GM20000 (cell line): ENCODE data around the gene DDX31.

Experiments used
- DNase-seq: peaks from one replicate; pipeline ENCODE4 v3.0.0; 2012; ENCODE audit warnings: low spot score
- TF ChIP-seq, protein P1 (sequence below): IDR thresholded peaks from 2 replicates; pipeline ENCODE4 v1.5.1; 2012; ENCODE audit warnings: mild to moderate bottlenecking, control low read depth; ENCODE audit errors: extremely low read depth, missing control alignments

The DDX31 gene

DNA sequence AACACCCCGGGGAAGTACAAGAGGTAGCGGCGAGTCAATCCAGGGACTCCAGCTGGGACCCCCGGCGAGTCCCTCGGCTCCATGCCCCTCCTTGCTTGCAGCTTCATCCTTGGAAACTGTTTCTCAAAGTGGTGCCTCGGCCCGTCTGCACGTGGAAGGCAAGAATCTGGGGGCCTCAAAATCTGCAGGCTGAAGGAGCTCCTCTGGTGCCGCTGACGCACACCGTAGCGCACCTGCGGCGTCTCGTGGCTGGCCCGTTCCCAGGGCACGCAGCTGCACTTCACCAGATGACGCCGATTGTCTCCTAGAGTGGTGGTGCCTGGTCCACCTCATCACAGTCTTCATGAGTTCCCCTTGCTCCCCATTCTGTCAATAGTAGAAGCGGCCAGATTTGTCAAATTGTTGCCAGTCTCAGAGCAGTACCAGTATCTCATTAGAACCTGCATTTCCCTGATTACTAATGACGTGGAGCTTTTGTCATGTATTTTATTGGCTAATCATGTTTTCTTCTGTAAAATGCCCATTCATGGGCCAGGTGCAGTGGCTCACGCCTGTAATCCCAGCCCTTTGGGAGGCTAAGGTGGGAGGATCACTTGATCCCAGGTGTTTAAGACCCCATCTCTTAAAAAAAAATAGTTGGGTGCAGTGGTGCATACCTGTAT is 39.1 kb upstream of the DDX31 start:
- TF ChIP-seq, protein P1, sequence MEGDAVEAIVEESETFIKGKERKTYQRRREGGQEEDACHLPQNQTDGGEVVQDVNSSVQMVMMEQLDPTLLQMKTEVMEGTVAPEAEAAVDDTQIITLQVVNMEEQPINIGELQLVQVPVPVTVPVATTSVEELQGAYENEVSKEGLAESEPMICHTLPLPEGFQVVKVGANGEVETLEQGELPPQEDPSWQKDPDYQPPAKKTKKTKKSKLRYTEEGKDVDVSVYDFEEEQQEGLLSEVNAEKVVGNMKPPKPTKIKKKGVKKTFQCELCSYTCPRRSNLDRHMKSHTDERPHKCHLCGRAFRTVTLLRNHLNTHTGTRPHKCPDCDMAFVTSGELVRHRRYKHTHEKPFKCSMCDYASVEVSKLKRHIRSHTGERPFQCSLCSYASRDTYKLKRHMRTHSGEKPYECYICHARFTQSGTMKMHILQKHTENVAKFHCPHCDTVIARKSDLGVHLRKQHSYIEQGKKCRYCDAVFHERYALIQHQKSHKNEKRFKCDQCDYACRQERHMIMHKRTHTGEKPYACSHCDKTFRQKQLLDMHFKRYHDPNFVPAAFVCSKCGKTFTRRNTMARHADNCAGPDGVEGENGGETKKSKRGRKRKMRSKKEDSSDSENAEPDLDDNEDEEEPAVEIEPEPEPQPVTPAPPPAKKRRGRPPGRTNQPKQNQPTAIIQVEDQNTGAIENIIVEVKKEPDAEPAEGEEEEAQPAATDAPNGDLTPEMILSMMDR, result no peak
- DNase-seq, result no peak

DNA sequence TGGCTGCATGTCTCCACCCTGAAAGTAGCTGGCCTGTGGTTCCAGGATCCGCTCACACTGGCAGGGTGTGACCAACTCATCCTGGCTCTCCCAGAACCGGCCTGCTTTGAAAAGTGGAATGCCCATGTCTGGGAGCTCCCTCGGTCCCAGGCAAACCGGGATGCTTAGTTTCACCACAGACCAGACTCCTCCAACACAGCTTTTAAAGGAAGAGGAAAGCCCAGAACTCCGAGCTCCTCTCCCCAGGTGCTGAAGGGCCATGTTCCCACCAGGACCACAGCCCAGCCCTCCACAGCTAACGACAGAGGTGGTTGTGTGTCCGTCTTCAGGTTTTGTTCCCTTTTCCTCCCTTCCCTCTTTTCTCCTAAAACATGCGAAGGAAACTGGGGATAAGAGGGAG is 38.5 kb upstream of the DDX31 start:
- TF ChIP-seq, protein P1, result no peak
- DNase-seq, result no peak

DNA sequence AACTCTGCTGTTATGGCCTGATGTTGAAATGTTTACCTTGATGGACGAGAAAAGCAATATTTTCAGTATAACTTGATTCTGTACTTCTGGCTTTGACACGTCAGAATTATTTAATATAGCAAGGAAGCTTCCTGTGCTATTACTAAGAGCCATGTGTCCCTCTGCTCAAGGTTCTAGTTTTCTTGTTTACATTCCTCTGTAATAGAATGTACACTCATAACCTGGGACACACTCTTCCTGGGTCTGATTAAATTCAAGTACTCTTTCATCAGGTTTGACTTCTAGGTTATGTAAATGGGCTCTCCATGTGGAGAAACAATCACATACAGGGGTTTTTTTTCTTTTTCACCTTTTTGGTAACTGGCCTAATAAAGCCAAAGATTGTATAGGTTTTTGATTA is 33.6 kb upstream of the DDX31 start:
- no peak for DNase-seq
- TF ChIP-seq, protein P1, result no peak

DNA sequence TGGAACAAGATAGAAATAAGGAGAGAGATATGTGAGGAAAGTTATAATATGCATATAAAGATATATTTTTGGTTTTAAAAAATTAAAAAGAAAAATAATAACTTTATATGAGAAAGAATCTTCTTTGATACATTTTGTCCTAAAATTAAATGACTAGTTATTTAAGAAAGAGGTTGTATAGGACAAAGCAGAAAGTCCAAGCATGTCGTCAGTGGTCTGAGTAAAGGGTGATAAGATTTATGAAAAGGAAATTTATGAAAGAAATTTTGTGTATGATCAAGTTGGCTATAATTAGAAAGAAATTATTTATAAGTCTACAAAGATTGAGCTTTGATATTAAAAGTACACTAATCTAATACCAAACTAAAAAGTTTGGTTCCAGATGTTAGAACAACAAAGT is 32.5 kb upstream of the DDX31 start:
- no peak for DNase-seq
- TF ChIP-seq, protein P1, result no peak

DNA sequence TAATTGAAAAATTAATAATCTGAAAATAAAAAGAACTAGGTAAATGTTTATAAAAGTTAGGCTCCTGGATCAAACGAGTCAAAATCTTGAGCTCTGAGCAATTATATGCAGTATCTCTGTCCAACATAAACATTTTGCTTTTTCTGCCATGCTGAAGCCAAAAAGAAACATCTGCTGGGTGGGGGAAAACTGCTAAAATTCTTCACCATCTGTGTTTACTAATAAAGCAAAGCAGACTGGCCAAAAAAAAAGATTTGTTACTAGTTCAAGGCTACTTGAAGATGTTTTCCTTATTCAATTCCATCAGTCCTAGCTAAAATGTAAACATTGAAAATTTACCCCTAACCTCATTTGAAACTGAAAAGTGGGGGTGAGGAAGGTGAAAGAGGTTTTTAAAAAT is 30.2 kb upstream of the DDX31 start:
- DNase-seq, result no peak
- TF ChIP-seq, protein P1, result no peak

DNA sequence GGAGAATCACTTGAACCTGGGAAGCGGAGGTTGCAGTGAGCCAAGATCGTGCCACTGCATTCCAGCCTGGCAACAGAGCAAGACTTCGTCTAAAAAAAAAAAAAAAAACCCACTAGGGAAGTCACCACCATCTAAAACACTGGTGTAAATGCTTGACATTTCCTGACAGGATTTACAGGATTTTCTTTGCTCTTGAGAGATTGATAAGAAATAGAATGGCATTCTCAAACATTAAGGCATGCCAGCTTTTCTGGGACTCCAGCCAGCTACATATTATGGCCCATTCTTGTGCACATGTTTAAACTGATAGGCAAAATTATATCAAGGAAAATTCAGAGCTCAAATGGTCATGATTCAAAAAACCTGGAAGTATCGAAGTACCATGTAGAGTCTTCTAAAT is 29.2 kb upstream of the DDX31 start:
- TF ChIP-seq, protein P1, result no peak
- no peak for DNase-seq

DNA sequence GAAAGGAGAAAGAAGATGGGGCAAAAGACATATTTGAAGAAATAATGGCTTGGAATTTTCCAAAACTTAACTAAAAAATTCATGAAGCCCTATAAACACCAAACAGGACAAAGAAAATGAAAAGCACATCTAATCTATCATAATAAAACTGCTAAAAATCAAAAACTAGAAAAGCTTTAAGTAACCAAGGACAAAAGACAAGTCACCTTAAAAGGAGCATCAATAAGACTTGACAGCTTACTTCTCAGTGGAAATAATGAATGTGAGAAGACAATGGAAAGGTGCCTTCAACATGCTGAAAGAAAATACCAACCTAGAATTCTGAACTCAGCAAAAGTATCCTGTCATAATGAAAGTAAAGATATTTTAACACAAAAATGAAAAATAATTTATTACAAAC is 27.4 kb upstream of the DDX31 start:
- TF ChIP-seq, protein P1, result no peak
- no peak for DNase-seq
